Iris pigment epithelial cell (primary cell): ENCODE data around the gene USP32.
"Not testable (repeated sequence)": the region's sequence is repeated elsewhere in the genome, so short reads cannot be mapped to it uniquely, and the experiment has no call there.

Experiments
- DNase-seq: peaks from one replicate; pipeline ENCODE4 v3.0.0-alpha.2; 2011; ENCODE audit warnings: low read depth

USP32 gene

DNA sequence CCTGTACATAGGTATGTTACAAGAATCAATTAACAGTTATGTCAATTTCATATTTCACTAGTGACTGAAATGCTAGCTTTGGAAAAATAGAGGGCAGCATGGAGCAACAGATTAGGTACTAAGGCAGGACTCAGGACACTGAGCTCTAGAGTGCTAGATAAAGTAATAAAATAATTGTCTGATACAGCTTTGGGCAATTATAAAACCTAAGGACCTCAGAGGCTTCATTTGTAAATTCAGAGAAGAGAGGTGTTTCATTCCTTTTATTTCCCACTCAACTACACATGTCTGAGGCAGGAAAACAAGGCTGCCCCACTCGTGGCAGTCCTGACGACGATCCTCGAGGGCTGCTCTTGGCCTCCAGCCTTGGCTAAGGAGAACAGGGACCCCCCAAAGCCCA, 160.7 kb downstream of the USP32 start:
- peak; percentile 55 for DNase-seq

DNA sequence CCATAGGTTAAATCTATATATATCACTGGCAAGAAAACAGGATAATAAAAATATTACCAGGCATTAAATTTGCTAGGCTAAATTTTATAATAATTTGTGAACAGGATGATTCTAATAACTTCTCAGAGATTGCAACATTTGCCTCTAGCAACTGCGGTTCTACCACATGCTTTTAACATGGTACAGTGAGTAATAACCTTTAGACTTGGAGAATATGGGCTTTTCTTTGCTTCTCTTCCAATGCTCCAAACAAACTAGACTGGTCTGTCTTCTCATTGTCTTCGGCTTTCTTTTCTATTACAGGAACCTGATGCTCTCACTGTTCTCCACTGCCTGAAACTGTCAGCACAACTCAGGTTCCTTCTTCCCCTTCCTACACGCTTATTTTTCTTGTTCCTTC, 161.6 kb downstream of the USP32 start:
- peak; percentile 34 for DNase-seq

DNA sequence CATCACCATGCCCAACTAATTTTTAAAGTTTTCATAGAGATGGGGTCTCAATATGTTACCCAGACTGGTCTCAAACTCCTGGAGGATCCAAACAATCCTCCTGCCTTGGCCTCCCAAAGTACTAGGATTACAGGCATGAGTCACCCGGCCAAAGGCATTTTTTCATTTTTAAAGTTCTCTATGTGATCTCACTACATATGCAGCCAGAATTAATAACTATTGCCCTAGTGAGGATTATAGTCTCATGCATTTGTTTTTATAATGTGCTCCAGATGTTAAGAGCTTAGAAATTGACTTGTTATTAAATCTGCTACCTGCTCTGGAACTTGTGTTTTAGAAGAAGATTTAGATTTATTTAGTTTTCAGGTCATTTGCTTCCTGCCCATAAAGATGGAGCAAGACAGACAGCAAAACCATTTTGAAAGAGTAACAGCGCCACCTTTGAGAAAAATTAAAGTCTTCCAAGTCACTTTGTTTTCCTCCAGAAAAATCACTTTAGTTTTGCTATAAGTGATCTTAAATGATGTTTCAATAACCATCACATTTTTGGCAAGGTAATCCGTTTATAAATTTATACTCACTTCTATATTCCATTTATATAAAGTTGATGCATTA, 162.6 kb downstream of the USP32 start:
- DNase-seq, result peak; percentile 59

DNA sequence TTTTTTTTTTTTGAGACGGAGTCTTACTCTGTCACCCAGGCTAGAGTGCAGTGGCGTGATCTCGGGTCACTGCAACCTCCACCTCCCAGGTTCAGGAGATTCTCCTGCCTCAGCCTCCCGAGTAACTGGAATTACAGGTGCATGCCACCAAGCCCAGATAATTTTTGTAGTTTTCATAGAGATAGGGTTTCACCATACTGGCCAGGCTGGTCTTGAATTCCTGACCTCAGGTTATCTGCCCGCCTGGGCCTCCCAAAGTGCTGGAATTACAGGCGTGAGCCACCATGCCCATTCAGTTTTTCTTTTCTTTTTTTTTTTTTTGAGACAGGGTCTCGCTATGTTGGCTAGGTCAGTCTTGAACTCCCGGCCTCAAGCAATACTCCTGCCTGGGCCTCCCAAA, 164.7 kb downstream of the USP32 start:
- not testable (repeated sequence) for DNase-seq

DNA sequence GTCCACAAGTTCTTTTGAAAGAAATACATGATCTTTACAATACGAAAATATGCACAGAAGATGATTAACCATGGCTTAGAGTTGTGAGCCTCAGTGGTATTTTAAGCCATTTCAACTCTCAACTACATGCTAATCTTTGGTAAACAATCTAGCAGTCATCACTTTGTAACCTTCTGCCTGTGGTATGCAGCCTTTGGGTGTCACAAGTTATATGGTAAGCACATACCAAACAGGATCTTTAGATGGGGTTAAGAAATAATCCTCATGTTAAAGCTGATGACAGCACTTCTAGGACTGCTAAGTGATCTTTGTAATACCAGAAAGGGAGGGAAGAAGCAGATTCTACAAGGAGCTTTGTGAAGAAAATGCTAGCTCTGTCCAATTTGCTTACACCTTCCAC, 167.9 kb downstream of the USP32 start:
- DNase-seq, result peak; percentile 91

DNA sequence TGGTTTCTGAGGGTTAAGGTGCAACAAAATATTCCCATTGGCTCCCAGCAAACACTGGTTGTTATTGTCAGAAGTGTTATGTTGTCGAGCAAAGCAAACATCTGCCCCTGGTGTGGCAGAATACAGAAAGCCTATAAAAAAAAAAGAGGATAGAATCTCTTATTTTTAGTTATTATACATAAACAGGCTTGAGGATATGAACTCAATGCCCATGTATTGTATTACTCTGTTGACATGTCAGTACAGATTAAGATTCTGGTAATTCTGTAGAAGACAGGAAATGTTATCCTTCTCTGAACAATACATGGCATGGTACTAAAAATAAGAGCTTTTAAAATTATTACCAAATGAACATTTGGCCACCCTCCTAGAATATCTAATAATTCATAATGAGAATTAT, 168.5 kb downstream of the USP32 start:
- DNase-seq, result no peak

DNA sequence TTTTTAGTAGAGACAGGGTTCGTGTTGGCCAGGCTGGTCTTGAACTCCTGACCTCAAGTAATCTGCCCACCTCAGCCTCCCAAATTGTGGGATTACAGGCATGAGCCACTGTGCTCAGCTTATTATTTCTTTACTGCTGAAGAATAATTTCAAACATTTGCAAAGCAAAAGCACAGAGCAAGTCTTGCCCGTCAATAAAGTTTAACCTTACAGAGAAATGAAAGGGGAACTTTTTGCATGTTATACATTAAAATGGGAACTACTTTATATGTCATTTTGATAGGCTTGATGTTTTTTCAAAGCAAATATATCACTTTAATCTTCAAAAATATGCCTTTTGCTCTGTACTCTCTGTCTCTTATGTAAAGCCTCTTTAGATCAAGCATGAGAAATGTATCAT, 173.2 kb downstream of the USP32 start:
- DNase-seq, result not testable (repeated sequence)

DNA sequence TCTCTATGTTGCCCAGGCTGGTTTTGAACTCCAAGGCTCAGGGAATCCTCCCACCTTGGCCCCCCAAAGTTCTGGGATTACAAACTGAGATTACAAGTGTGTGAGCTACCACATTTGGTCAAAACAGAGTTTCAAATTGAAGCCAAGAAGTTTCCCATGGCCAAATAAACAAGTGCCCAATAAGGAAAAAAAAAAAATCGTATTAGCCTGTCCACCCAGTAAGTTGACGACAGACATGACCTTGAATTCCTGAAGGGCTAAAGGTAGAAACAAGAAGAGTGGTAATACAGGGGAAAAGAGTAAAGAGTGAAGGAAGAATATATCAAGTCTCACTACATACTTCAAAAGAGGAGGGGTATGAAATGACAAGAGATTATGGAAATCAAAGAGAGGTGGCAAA, 176.0 kb downstream of the USP32 start:
- DNase-seq, result not testable (repeated sequence)

DNA sequence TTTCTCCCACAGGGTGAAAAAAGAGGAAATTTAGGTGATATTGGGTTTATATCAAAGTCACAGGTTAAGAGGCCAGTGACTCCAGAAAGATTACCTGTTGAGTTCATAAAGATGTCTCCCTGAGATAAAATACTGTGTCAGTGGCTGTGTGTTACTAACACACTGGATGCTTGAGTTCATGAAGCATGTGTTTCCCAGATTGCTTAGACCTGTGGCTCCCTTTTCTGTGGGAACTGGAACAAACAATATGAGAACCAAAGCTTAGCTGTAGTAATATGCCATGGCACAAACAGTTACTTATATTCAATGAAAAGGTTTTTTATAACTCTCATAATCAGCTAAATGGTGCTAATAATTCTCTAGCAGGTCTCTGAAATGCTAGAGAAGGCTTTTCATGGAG, 180.7 kb downstream of the USP32 start:
- DNase-seq, result not testable (repeated sequence)

DNA sequence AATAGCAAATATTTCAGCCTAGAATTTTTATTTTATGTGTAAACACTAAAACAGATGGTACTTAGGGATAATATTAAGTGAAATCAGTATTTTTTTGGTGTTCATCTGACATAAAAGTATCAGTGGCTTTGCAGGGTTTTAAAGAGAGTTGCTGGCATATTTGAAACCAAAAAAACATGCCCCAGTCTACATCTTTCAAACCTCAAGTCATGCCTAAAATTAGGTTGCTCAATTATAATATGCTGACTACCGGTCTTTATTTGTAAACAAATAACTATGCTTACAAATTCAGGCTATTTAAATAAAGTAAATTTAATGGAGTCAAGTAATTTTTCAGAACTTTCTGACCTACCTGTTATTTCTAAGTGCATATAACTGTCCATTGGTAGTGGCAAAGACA, 183.6 kb downstream of the USP32 start:
- not testable (repeated sequence) for DNase-seq

DNA sequence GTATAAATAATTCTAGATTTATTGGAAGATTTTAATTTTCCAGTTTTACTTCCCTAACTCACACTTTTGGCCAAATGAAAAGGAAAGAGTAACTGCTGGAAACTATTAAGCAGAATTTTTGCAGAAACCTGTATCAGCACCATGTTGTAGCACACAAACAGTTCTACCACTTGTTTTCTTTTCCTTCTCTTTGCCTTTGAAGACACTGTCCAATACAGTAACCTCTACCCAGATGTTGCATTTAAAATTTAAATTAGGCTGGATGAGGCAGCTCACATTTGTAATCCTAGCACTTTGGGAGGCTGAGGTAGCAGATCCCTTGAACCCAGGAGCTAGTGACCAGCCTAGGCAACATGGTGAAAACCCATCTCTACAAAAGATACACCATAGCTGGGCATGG, 186.2 kb downstream of the USP32 start:
- not testable (repeated sequence) for DNase-seq

DNA sequence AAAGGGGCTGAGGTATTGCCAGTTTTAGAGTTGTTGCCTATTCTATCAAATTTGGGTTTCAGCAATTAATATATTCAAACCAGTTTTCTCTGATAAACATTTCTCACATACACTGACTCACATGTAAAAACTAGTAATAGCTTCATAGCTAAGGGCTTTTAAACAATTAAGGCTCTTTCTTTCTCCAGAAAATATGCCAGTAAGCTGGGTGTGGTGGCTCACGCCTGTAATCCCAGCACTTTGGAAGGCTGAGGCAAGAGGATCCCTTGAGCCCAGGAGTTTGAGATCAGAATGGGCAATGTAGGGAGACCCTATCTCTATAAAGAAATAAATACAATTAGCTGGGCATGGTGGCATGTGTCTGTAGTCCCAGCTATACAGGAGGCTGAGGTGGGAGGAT, 193.3 kb downstream of the USP32 start:
- DNase-seq, result not testable (repeated sequence)

DNA sequence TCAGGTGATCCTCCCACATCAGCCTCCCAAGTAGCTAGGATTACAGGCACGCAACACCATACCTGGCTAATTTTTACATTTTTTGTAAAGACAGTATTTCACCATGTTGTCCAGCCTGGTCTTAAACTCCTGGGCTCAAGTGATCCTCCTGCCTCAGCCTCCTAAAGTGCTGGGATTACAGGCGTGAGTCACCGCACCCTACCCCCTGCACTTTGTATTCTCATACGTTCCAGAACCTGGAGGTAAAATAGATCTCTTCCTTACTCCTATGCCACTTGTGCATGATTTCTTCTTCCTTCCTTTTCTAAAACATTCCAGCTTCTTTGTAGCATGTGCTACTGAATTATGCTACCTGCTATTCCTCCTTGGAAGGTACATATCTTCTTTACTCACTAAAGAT, 197.8 kb downstream of the USP32 start:
- DNase-seq, result not testable (repeated sequence)

DNA sequence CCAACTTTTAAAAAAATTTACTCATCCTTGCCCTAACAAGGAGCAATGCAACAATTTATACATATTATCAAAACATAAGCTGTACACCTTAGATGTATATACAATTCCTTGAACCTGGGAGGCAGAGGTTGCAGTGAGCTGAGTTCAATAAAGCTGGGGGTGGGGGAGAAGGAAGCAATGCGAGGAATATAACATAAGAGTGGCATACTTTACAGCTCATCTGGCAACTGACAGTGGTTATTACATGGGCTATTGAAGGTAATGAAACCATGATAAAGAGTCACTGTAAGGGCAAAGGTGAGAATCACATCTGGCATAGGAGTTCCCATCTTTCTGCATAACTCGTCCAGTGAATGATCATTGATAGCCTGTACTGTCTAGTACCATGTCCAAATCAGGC, 198.5 kb downstream of the USP32 start:
- no peak for DNase-seq

DNA sequence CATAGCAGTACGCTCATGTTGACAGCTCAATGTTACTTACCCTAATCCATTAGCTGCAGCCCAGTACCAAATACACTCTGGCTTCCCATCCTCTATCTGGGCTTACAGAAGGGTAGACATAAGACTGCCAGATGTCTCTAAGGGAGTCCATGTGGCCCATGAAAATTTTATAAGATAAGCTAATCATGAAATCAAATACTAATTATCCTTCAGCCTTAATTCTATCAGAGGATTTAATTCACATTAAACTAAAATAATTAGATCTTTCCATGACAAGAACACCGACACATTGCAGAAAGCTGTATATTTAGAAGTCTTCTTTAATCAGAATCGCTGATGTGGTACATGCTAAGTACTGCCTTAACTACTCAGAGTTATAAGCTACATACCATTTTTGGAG, 198.9 kb downstream of the USP32 start:
- not testable (repeated sequence) for DNase-seq

DNA sequence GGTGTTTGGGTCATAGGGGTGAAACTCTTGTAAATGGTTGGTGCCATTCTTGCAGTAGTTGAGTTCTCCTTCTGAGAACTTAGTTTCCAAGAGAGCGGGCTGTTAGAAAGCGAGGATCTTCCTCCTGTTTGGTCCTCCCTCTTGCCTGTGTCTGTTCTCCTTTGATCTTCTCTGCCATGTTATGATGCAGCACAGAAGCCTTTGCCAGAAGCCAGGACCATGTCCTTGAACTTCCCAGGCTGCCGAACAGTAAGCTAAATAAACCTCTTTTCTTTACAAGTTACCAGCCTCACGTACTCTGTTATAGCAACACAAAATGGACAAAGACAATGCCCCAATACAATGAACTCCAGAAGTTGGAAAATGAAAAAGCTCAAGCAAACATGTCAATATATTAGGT, 201.9 kb downstream of the USP32 start:
- not testable (repeated sequence) for DNase-seq

DNA sequence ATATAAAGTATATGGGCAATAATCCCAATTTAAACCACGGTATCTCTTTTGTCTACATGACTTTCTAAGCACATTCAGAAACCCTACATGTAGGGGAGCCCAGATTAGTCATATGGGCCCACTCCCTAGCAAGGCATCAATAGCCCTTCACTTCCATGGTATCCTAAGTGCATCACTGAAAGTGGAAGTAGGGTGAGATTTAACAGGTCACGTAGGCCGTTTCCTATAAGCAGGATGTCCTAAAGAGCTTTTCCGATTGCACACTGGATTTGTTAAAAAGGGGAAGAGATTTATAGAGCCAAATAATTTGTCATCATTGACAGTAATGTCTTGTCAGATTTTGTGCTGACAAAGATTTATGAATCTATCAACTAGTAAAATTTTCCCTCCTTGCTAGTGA, 203.2 kb downstream of the USP32 start:
- no peak for DNase-seq

DNA sequence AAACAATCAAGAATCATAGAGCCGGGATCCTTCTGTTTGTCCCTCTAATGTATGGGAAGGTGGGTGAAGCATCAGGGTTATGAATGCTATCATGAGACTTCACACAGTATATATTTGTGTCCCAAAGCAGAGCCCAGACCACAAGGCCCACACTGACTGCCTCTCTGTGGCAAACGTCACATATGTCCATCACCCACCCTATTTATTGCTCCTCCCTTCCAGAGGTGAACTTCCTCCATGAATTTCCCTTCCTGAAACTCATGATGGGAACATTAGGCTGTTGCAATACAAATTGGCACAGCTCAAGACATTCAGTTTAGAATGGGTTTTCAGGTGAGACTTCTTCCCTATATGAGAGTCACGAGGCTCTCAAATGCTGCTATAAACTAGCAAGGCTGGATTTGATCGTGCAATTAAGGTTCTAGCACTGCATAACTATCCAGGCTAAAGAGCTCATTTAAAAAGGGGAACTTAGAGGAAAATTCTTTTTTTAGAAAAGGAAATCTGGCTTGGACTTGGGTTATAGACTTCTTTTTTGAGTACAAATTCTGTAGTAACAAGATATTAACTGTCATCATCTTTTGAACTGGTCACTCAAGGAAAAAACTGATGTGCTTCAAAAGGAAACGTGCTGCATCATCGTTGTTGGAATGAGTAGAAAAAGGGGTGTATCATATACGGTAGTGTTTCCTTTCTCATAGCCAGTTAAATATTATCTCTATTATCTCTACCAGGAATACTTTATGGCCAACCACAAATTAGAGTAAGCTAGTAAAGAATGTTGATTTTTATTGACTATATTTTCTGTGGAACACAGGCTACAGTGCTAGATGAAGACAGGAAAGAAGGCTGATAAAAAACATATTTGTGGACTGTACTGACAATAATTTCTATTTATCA, 204.8 kb downstream of the USP32 start:
- peak; percentile 88 for DNase-seq

DNA sequence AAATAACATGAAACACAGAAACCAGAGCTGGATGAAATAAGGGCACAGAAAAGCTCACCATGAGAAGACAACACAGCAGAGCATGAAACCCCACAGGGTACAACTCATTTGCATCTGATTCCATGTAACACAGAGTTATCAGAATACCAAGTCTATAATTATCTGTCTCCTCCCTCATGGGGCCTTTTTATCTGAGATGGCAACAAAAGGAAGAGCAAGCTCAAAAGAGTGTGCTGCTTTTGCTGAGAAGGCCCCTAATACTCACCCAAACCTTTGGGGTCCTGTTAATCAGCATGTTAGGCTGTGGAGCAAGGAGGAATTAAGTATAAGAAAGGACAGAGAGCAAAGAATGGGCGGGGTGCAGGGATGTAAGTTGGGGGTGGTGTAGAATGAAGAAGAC, 205.6 kb downstream of the USP32 start:
- DNase-seq, result not testable (repeated sequence)

DNA sequence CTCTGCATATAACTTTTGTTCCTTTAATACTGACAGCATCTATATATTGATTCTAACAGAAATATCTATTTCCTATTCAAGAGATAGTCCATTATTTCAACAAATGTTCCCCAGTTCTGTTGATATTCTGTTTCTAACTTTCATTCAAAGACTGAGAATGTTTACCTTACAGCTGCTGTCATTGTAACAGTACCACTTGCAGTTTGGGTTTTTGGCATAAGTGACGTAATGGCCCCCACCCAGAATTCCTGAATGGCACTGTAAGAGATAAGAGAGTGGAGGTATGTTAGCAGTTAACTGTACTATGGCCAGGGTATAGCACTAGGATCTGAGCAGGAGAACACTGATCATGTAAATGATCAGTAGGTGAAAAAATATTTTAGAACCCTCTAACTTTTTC, 211.6 kb downstream of the USP32 start:
- not testable (repeated sequence) for DNase-seq

DNA sequence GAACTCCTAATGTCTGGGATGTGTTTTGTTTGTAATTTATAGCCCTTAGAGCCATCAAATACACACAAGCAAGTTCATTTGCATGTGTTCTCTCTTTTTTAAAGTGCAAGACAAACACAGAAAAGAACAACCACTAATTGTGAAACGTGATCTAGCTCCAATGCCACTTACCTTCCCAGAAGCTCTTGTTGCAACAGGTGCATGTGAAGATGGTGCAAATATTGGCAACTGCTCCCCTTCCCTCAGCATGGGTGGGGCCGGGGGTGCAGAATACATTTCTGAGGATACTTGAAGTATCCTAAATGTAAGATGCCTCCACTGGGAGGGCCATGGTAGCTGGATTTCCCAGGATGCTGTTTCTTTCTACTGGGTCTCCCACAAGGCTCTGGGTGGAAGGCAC, 213.8 kb downstream of the USP32 start:
- DNase-seq, result not testable (repeated sequence)

DNA sequence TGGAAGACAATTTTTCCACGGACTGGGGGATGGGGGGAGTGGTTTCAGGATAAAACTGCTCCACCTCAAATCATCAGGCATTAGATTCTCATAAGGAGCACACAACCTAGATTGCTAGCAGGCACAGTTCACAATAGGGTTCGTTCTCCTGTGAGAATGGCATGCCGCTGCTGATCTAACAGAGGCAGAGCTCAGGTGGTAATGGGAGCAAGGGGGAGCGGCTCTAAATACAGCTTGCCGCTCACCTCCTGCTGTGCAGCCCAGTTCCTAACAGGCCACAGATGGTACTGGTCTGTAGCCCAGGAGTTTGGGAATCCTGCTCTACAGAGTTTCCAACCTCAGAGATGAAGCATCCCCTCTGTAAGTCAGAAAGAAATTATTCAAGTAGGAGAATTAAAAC, 215.2 kb downstream of the USP32 start:
- DNase-seq, result not testable (repeated sequence)

DNA sequence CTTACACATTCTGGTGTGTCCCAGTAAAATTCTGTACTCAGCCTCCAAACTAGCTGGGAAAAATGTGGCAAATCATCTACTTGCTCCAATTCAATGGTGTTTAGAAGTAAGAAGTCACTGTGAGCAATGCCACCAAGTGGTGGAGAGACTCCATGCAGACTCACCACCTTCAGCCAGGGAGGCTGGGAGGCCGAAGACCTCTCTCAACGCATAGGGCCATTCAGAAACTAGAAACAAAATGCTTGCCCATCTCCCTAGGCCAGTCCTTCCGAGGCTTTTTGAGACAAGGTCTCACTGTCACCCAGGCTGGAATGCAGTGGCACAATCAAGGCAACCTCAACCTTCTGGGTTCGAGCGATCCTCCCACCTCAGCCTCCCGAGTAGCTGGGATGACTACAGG, 217.2 kb downstream of the USP32 start:
- DNase-seq, result not testable (repeated sequence)

DNA sequence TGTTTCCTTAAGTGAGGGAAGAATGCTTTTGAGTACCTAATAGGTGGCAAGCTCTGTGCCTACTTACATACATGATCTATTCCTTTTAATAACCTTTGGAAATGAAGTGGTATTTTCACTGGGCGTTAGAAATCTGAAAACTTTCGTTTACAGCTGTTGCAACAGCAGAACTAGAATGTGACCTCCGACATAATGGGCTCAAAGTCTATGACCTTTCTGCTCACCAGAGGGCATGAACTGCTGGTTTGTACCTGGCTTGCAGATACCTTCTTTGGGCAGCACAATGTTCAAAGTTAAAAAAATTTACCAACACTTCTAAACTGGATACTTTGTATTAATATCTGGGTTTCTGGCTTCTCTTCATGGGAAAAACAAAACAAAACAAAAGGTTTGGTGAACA, 217.9 kb downstream of the USP32 start:
- no peak for DNase-seq
